Dendritic cell treated with granulocyte-macrophage colony-stimulating factor and Interleukin-4, amounts not matched to agents 40 ng/mL and 50 ng/mL, for 4 days (primary cell): Measurements from ENCODE around the gene BORCS5.
"Not testable (repeated sequence)": the region's sequence is repeated elsewhere in the genome, so short reads cannot be mapped to it uniquely, and the experiment has no call there.

Source experiments
- H3K27ac Mint-ChIP-seq: one replicate; pipeline ENCODE4 v1.8.0; 2022; ENCODE audit warnings: mild to moderate bottlenecking, mixed read lengths
- H3K27me3 Mint-ChIP-seq: one replicate; pipeline ENCODE4 v1.8.0; 2022; ENCODE audit warnings: mild to moderate bottlenecking, mixed read lengths
- H3K36me3 Mint-ChIP-seq: one replicate; pipeline ENCODE4 v1.8.0; 2022; ENCODE audit warnings: low read depth, mixed read lengths
- H3K4me1 Mint-ChIP-seq: one replicate; pipeline ENCODE4 v1.8.0; 2022; ENCODE audit warnings: low read depth, mixed read lengths
- H3K4me3 Mint-ChIP-seq: one replicate; pipeline ENCODE4 v1.8.0; 2022; ENCODE audit warnings: mild to moderate bottlenecking, moderate library complexity, mixed read lengths
- H3K9me3 Mint-ChIP-seq: one replicate; pipeline ENCODE4 v1.8.0; 2022; ENCODE audit warnings: mixed read lengths
- intact Hi-C: fragments of 100-400 bp; cut with micrococcal nuclease; formaldehyde crosslinking; loops from one replicate; pipeline ENCODE4 v1.15.0; 2022

BORCS5 gene

GRCh38 chr12:12393171-12393570 is 36.3 kb downstream of the BORCS5 start:
- Mint-ChIP-seq H3K36me3 (peaks cover 25% of the 10 kb centered on the region), H3K9me3 (no peaks in the 10 kb centered on the region), H3K4me1 (peaks cover 3% of the 10 kb centered on the region), H3K27ac (no peak overlapping the region), H3K27me3 (no peaks in the 10 kb centered on the region), H3K4me3 (no peak overlapping the region)
- intact Hi-C loops: no loop called here

GRCh38 chr12:12396694-12397093 is 39.8 kb downstream of the BORCS5 start:
- intact Hi-C loops: no loop called here
- H3K9me3 Mint-ChIP-seq: no peaks in the 10 kb centered on the region
- peaks cover 6% of the 10 kb centered on the region for H3K4me1 Mint-ChIP-seq
- H3K4me3 Mint-ChIP-seq: no peak overlapping the region
- H3K27me3 Mint-ChIP-seq: no peaks in the 10 kb centered on the region
- H3K27ac Mint-ChIP-seq: no peak overlapping the region
- peaks cover 19% of the 10 kb centered on the region for H3K36me3 Mint-ChIP-seq

GRCh38 chr12:12397184-12397583 is 40.3 kb downstream of the BORCS5 start:
- intact Hi-C loops: no loop called here
- no peaks in the 10 kb centered on the region for H3K9me3 Mint-ChIP-seq

GRCh38 chr12:12398026-12398859 is 41.4 kb downstream of the BORCS5 start:
- H3K4me1 Mint-ChIP-seq: peaks cover 18% of the 10 kb centered on the region
- intact Hi-C loops: no loop called here
- no peak overlapping the region for H3K27ac Mint-ChIP-seq
- peaks cover 19% of the 10 kb centered on the region for H3K36me3 Mint-ChIP-seq
- no peaks in the 10 kb centered on the region for H3K9me3 Mint-ChIP-seq
- no peaks in the 10 kb centered on the region for H3K27me3 Mint-ChIP-seq
- no peak overlapping the region for H3K4me3 Mint-ChIP-seq

More at GRCh38 chr12:12397184-12397583, 40.3 kb downstream of the BORCS5 start:
- peaks cover 7% of the 10 kb centered on the region for H3K4me1 Mint-ChIP-seq
- no peak overlapping the region for H3K4me3 Mint-ChIP-seq
- no peaks in the 10 kb centered on the region for H3K27me3 Mint-ChIP-seq
- peaks cover 19% of the 10 kb centered on the region for H3K36me3 Mint-ChIP-seq
- H3K27ac Mint-ChIP-seq: no peak overlapping the region

- peaks cover 19% of the 10 kb centered on the region for H3K36me3 Mint-ChIP-seq
- peaks cover 25% of the 10 kb centered on the region for H3K4me1 Mint-ChIP-seq
- no peaks in the 10 kb centered on the region for H3K9me3 Mint-ChIP-seq
- no peaks in the 10 kb centered on the region for H3K27me3 Mint-ChIP-seq
- intact Hi-C loops: no loop called here
- H3K4me3 Mint-ChIP-seq: no peak overlapping the region
- no peak overlapping the region for H3K27ac Mint-ChIP-seq
These were observed 42.3 kb downstream of the BORCS5 start for GRCh38 chr12:12399161-12399560.

- Mint-ChIP-seq H3K9me3 (no peaks in the 10 kb centered on the region), H3K27me3 (no peaks in the 10 kb centered on the region), H3K36me3 (peaks cover 17% of the 10 kb centered on the region), H3K4me3 (no peak overlapping the region), H3K4me1 (peaks cover 27% of the 10 kb centered on the region), H3K27ac (no peak overlapping the region)
- intact Hi-C loops: no loop called here
These were observed 43.0 kb downstream of the BORCS5 start for GRCh38 chr12:12399776-12400305.

- Mint-ChIP-seq H3K27me3 (no peaks in the 10 kb centered on the region), H3K9me3 (no peaks in the 10 kb centered on the region), H3K27ac (no peak overlapping the region), H3K4me3 (no peak overlapping the region), H3K4me1 (peaks cover 27% of the 10 kb centered on the region), H3K36me3 (peaks cover 8% of the 10 kb centered on the region)
- intact Hi-C loops: no loop called here
These were observed 43.9 kb downstream of the BORCS5 start for GRCh38 chr12:12400793-12401192.

GRCh38 chr12:12403264-12404248 is 46.7 kb downstream of the BORCS5 start:
- Mint-ChIP-seq H3K4me1 (peaks cover 21% of the 10 kb centered on the region), H3K27me3 (no peaks in the 10 kb centered on the region), H3K4me3 (no peak overlapping the region), H3K36me3 (no peaks in the 10 kb centered on the region), H3K9me3 (no peaks in the 10 kb centered on the region), H3K27ac (peak overlapping the region; percentile 55)
- intact Hi-C loops: no loop called here

- Mint-ChIP-seq H3K36me3 (no peaks in the 10 kb centered on the region), H3K27ac (peak overlapping the region; percentile 55), H3K4me1 (peaks cover 21% of the 10 kb centered on the region), H3K4me3 (no peak overlapping the region), H3K27me3 (no peaks in the 10 kb centered on the region), H3K9me3 (no peaks in the 10 kb centered on the region)
- intact Hi-C loops: no loop called here
These were observed 47.4 kb downstream of the BORCS5 start for GRCh38 chr12:12404297-12404696.

- Mint-ChIP-seq H3K9me3 (no peaks in the 10 kb centered on the region), H3K4me3 (no peak overlapping the region), H3K36me3 (peaks cover 3% of the 10 kb centered on the region), H3K4me1 (peaks cover 24% of the 10 kb centered on the region), H3K27me3 (no peaks in the 10 kb centered on the region), H3K27ac (no peak overlapping the region)
- intact Hi-C loops: no loop called here
These were observed 49.0 kb downstream of the BORCS5 start for GRCh38 chr12:12405882-12406281.

GRCh38 chr12:12406762-12407161 is 49.9 kb downstream of the BORCS5 start:
- no peak overlapping the region for H3K4me3 Mint-ChIP-seq
- intact Hi-C loops: no loop called here
- peaks cover 5% of the 10 kb centered on the region for H3K36me3 Mint-ChIP-seq
- H3K9me3 Mint-ChIP-seq: no peaks in the 10 kb centered on the region
- no peak overlapping the region for H3K27ac Mint-ChIP-seq
- peaks cover 28% of the 10 kb centered on the region for H3K4me1 Mint-ChIP-seq
- no peaks in the 10 kb centered on the region for H3K27me3 Mint-ChIP-seq

GRCh38 chr12:12408265-12408690 is 51.4 kb downstream of the BORCS5 start:
- Mint-ChIP-seq H3K9me3 (no peaks in the 10 kb centered on the region), H3K27ac (no peak overlapping the region), H3K4me1 (peaks cover 16% of the 10 kb centered on the region), H3K27me3 (no peaks in the 10 kb centered on the region), H3K4me3 (no peak overlapping the region), H3K36me3 (peaks cover 5% of the 10 kb centered on the region)
- intact Hi-C loops: no loop called here

- H3K36me3 Mint-ChIP-seq, H3K27ac Mint-ChIP-seq, H3K4me1 Mint-ChIP-seq, H3K4me3 Mint-ChIP-seq, intact Hi-C loops, H3K27me3 Mint-ChIP-seq, H3K9me3 Mint-ChIP-seq: not testable (repeated sequence)
These were observed 52.5 kb downstream of the BORCS5 start for GRCh38 chr12:12409337-12409736.

- Mint-ChIP-seq H3K36me3 (peaks cover 14% of the 10 kb centered on the region), H3K4me3 (no peak overlapping the region), H3K27me3 (no peaks in the 10 kb centered on the region), H3K4me1 (peaks cover 4% of the 10 kb centered on the region), H3K27ac (no peak overlapping the region), H3K9me3 (peaks cover 5% of the 10 kb centered on the region)
- intact Hi-C loops: no loop called here
These were observed 59.0 kb downstream of the BORCS5 start for GRCh38 chr12:12415886-12416285.
